ENCODE measurements around the gene LGMN.

The LGMN gene

GRCh38 chr14:92673601-92674150 is 74.8 kb downstream of the LGMN start:
- H3K4me3 ChIP-seq (ENCODE audit: low read length), result no peak overlapping the region
- TF ChIP-seq, protein P1, sequence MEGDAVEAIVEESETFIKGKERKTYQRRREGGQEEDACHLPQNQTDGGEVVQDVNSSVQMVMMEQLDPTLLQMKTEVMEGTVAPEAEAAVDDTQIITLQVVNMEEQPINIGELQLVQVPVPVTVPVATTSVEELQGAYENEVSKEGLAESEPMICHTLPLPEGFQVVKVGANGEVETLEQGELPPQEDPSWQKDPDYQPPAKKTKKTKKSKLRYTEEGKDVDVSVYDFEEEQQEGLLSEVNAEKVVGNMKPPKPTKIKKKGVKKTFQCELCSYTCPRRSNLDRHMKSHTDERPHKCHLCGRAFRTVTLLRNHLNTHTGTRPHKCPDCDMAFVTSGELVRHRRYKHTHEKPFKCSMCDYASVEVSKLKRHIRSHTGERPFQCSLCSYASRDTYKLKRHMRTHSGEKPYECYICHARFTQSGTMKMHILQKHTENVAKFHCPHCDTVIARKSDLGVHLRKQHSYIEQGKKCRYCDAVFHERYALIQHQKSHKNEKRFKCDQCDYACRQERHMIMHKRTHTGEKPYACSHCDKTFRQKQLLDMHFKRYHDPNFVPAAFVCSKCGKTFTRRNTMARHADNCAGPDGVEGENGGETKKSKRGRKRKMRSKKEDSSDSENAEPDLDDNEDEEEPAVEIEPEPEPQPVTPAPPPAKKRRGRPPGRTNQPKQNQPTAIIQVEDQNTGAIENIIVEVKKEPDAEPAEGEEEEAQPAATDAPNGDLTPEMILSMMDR (conservative IDR thresholded peaks at IDR 0.05; ENCODE audit: low read depth, low read length), result no peak
- DNase-seq (ENCODE audit: low read depth), result no peak

DNA sequence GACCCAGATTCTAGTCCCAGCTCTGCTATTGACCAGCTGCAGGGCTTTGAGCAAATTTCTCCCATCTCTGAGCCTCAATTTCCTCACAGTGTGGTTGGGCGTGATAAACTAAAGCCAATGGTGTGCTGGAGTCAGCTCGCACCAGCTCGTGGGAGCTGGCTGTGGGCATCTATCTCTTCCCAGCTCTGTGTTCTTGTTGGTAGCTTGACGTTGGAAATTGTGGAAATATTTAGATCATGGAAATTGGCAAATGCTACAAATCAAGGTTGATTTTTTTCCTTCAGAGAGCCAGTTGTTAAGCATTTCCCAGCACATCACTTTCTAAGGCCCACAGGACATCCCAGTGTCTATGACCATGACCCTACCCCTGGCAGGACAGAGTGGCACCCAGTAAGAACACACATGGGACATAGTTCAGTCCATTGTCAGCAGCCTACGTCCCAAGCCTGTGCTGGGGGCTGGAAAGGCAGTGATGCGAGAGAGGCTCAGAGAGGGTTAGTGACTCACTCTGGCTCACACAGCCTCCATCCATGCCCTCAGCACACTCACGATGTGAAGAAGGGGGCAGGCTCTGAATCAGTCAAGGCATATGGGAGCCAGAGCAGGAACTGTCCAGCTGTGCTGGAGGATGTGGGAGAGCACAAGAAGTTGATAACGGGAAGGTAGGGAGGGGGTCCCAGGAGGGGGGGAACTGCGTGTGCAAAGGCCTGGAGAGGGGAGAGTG is 77.6 kb downstream of the LGMN start:
- TF ChIP-seq, protein P1 (conservative IDR thresholded peaks at IDR 0.05; ENCODE audit: low read depth, low read length), result no peak
- DNase-seq (ENCODE audit: low read depth), result no peak
- no peak overlapping the region for H3K4me3 ChIP-seq (ENCODE audit: low read length)

DNA sequence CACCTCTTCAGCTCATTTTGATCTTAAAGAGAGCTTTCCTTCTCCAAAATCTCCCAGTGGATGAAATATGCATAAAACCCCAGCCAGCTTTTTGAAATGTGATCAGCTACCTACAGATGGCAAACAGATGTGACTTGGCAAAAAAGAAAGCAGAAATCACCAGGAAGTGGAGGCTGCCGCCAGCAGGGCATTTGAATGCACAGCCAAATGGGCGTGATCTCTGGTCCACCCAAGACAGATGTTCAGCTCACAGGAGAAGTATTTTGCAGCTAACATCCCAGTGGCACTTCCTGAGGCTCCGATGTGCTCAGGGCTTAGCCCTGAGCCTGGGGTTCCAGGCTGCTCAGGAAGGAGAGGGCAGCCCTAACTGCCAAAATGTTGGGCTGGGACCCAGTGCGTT is 78.3 kb downstream of the LGMN start:
- TF ChIP-seq, protein P1 (conservative IDR thresholded peaks at IDR 0.05; ENCODE audit: low read depth, low read length), result no peak
- H3K4me3 ChIP-seq (ENCODE audit: low read length), result no peak overlapping the region
- DNase-seq (ENCODE audit: low read depth), result no peak

DNA sequence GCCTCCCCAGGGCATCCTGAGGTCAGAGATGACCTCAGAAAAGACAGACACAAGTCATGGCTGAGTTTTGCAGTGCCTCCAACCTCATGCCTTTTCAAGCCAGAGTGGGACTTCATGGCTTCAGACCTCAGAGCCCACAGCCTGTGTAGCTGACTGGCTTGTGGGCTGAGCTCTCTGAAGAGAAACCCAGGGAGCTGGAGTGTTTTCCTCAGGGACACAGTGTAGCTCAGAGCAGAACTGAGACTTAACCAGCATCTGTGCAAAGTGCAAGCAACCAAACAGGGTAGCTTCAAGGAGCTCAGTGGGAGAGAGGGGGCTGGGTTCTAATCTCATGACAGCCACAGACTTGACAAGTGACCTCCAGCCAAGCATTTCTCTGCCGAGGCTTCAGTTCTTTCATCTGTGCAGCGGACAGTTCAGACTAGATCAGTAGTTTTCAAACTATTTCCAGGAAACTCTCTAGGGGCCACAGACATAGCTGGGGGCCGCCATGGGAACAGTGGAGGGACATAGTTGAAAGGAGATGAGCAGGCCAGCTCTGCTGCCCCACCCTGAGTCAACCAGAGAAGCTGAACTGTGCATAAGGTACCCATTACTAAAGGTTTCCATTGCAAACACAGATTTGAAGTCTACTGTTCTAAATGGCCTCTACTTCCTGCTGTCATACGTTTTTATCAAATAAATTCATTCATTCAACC is 80.0 kb downstream of the LGMN start:
- TF ChIP-seq, protein P1 (conservative IDR thresholded peaks at IDR 0.05; ENCODE audit: low read depth, low read length), result no peak
- DNase-seq (ENCODE audit: low read depth), result no peak
- H3K4me3 ChIP-seq (ENCODE audit: low read length), result no peak overlapping the region

DNA sequence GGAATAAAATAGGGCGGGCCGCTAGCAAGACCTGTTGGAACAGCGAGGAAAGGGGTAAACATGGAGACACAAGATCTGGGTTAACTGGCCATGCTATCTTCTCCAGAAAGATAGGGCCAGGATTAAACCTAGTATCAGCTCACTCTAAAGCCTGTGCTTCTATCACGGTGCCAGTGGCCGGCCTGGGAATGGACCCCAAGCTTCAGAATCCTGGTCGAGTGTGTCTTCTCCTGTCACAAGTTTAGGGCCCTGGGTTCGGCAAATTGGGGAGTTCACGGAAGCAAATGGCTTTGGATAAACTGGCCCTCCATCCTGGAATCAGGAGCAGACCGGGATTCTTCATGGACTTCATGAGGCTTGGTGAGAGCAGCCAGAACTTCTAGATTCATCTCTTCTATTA is 82.2 kb downstream of the LGMN start:
- TF ChIP-seq, protein P1 (conservative IDR thresholded peaks at IDR 0.05; ENCODE audit: low read depth, low read length), result no peak
- no peak overlapping the region for H3K4me3 ChIP-seq (ENCODE audit: low read length)
- no peak for DNase-seq (ENCODE audit: low read depth)

DNA sequence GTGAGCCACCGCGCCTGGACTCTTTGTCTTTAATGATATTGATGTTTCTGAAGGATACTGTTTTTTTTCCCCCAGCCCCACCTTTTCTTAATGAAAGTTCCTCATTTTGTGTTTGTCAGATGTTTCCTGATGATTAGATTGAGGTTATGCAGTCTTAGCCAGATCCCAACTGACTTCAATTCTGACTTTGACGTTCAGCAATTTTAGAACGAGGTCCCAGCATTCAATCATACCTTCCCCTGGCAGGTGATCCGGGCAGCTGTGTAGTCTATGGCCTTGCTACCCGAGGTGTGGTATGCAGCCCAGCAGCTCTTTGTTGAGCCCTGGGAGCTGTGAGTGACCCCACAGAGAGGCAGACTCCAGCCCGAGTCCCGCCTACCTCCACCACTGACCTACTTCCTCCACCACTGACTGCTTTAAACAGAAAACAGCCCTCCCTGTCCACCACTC is 82.7 kb downstream of the LGMN start:
- DNase-seq (ENCODE audit: low read depth), result no peak
- TF ChIP-seq, protein P1 (conservative IDR thresholded peaks at IDR 0.05; ENCODE audit: low read depth, low read length), result no peak
- no peak overlapping the region for H3K4me3 ChIP-seq (ENCODE audit: low read length)
